Measurements from ENCODE around the gene ARHGEF17.

ARHGEF17 gene

DNA sequence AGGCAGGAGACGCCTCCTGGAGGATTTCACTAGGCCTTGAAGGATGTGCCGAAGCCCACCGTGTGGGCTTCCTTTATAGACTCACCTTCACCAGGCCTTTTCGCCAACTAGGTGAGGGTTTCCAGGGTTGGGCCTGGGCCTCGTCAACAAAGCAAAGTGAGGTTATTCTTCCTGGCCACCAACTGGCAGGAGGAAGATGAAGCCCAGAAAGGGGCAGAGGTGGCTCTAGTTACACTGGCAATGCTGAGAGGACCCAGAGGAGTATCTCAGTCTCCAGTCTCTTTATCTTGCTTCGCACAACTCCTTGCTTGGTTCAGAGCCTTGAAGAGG lies 67.7 kb downstream of the ARHGEF17 start:
- peak overlapping the region; percentile 16 for H4K91ac ChIP-seq (ENCODE audit: low read depth, low read length)
- H3K79me1 ChIP-seq (ENCODE audit: low read length): peaks cover 10% of the 10 kb centered on the region
- H3K9me3 ChIP-seq (ENCODE audit: insufficient read depth, low read depth, low read length): peaks cover 2% of the 10 kb centered on the region
- H4K12ac ChIP-seq (ENCODE audit: low read depth, low read length): no peak overlapping the region
- H3K4me1 ChIP-seq (ENCODE audit: control insufficient read depth in 1 of 2, insufficient read depth in 2 of 2, low read length in 2 of 2): peaks cover 13 to 15% of the 10 kb centered on the region in 2 experiments
- H2AK5ac ChIP-seq (ENCODE audit: low read length): no peak overlapping the region
- H3K36me3 ChIP-seq (ENCODE audit: control insufficient read depth in 1 of 2, insufficient read depth in 2 of 2, low read length in 2 of 2): no peaks in the 10 kb centered on the region
- H2BK12ac ChIP-seq (ENCODE audit: low read length): peak overlapping the region; percentile 19
- H3K4ac ChIP-seq (ENCODE audit: low read depth, low read length): no peak overlapping the region
- H2BK5ac ChIP-seq (ENCODE audit: low read depth, low read length, poor library complexity): no peak overlapping the region
- H2AFZ ChIP-seq (ENCODE audit: insufficient read depth, low read length, poor library complexity): peak overlapping the region; percentile 3
- no CpG with 5 or more reads among the region's 6 CpGs for WGBS (ENCODE audit: extremely low coverage, insufficient coverage, insufficient read length)
- DNase-seq: no peak
- no peak overlapping the region for H2BK120ac ChIP-seq (ENCODE audit: insufficient read depth, low read length, poor library complexity)
- H3K27ac ChIP-seq (ENCODE audit: low read depth, low read length): peak overlapping the region; percentile 19
- H3K4me3 ChIP-seq (ENCODE audit: low read depth, low read length): no peak overlapping the region
- H4K8ac ChIP-seq (ENCODE audit: low read depth, low read length): peak overlapping the region; percentile 40
- no peaks in the 10 kb centered on the region for H3K27me3 ChIP-seq (ENCODE audit: insufficient read depth, low read length)
- peak overlapping the region; percentile 37 for H3K4me2 ChIP-seq (ENCODE audit: low read length)
- H3K9ac ChIP-seq (ENCODE audit: low read length): no peak overlapping the region
- H3K18ac ChIP-seq (ENCODE audit: low read length): no peak overlapping the region
- no peak overlapping the region for H3K14ac ChIP-seq (ENCODE audit: low read length)
- peaks cover 8% of the 10 kb centered on the region for H3K79me2 ChIP-seq (ENCODE audit: control insufficient read depth, insufficient read depth, low read length, poor library complexity)
- no peak overlapping the region for H3K23ac ChIP-seq (ENCODE audit: low read length)

DNA sequence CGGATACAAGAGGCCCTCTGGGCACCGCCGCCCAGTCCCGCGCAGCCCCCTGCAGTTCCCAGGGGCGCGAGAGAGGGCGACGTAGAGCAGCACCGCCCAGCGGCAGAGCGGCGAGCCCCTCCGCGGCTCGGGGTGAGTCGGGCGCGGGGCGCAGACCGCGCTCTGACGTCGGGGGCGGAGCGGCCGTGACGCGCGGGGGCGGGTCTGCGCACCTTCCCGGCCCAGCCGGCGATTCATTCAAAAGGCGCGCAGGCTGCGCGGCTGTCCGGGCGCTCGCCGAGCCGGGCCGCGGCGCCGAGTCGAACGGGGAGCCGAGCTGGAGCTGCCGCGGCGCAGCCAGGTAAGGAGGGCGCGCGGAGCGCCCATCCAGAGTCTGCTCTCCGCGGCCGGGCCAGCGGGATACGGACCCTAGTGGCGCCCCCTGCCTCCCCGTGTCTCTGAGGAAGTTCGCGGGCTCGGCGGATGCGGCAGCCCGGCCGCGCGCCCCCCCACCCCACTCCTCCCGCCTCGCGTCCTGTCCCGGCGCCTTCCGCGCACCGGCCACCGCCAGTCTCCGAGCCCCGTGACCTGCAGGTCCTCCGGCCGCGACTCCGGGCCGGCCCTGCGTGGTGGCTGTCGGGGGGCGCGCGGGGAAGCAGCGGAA lies 68.2 kb downstream of the ARHGEF17 start, which contains the start of gene RELT:
Gene RELT, plus strand, starts transcription at position 240 of the 643 bp plus-strand sequence. CDS start 12,738 bp downstream, outside the sequence.
- peak within 1 kb of the TSS; percentile 57 for H4K91ac ChIP-seq (ENCODE audit: low read depth, low read length)
- peak within 1 kb of the TSS; percentile 77 for H3K18ac ChIP-seq (ENCODE audit: low read length)
- H3K36me3 ChIP-seq (ENCODE audit: control insufficient read depth in 1 of 2, insufficient read depth in 2 of 2, low read length in 2 of 2): no peaks in the 10 kb centered on the region
- no peak within 1 kb of the TSS for H3K23ac ChIP-seq (ENCODE audit: low read length)
- H3K9ac ChIP-seq (ENCODE audit: low read length): peak within 1 kb of the TSS; percentile 84
- H2BK5ac ChIP-seq (ENCODE audit: low read depth, low read length, poor library complexity): peak within 1 kb of the TSS; percentile 15
- H4K8ac ChIP-seq (ENCODE audit: low read depth, low read length): peak within 1 kb of the TSS; percentile 40
- H2BK120ac ChIP-seq (ENCODE audit: insufficient read depth, low read length, poor library complexity): peak within 1 kb of the TSS; percentile 28
- WGBS (ENCODE audit: extremely low coverage, insufficient coverage, insufficient read length): no CpG with 5 or more reads among the region's 96 CpGs
- peak within 1 kb of the TSS; percentile 58 for H2AFZ ChIP-seq (ENCODE audit: insufficient read depth, low read length, poor library complexity)
- no peak within 1 kb of the TSS for H4K12ac ChIP-seq (ENCODE audit: low read depth, low read length)
- H3K14ac ChIP-seq (ENCODE audit: low read length): peak within 1 kb of the TSS; percentile 73
- peak; percentile 95 to 98 for DNase-seq
- peak within 1 kb of the TSS; percentile 19 for H2BK12ac ChIP-seq (ENCODE audit: low read length)
- H2AK5ac ChIP-seq (ENCODE audit: low read length): peak within 1 kb of the TSS; percentile 55
- peak within 1 kb of the TSS; percentile 41 for H3K4ac ChIP-seq (ENCODE audit: low read depth, low read length)
- peaks cover 10% of the 10 kb centered on the region for H3K79me1 ChIP-seq (ENCODE audit: low read length)
- H3K27ac ChIP-seq (ENCODE audit: low read depth, low read length): peak within 1 kb of the TSS; percentile 19
- H3K4me3 ChIP-seq (ENCODE audit: low read depth, low read length): peak within 1 kb of the TSS; percentile 89
- peaks cover 13 to 15% of the 10 kb centered on the region in 2 experiments for H3K4me1 ChIP-seq (ENCODE audit: control insufficient read depth in 1 of 2, insufficient read depth in 2 of 2, low read length in 2 of 2)
- peaks cover 8% of the 10 kb centered on the region for H3K79me2 ChIP-seq (ENCODE audit: control insufficient read depth, insufficient read depth, low read length, poor library complexity)
- peak within 1 kb of the TSS; percentile 93 for H3K4me2 ChIP-seq (ENCODE audit: low read length)
- H3K27me3 ChIP-seq (ENCODE audit: insufficient read depth, low read length): no peaks in the 10 kb centered on the region
- H3K9me3 ChIP-seq (ENCODE audit: insufficient read depth, low read depth, low read length): peaks cover 2% of the 10 kb centered on the region

DNA sequence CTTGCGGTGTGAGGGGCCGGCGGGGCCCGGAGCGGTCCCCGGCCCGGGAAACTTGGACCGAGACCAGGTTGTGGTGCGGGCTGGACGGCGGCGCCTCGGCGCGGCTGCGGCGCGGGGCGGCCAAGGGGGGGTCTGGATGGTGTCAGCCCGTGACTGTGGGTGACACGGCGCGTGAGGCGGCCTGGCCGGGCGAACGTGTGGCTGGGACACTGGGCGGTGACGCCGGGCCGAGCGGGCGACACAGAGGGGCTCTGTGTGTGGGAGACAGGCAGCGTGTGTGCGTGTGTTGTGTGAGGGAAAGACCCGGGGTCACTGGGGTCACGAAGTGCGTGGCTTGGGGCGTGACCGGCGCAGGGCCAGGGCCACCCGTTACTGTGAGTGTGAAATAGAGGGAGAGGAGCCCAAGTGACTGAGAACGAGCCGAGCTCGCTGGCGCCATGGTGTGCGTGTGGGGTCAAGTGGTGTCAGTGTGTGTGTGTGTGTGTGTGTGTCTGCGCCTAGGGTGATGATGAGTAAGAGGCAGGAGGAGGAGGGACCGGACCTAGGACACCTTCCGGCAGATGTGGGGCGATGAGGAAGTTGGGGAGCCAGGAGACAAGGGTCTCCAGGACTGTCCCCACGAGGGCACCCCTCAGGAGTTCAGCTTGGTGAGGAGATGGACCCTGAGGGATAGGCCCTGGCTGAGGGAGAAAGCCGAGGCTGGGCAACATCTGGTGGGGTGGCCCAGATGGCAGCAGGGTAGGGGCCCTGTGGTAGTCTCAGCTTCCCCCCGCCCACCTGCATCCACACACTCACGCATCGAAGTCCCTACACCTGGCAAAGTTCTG lies 68.9 kb downstream of the ARHGEF17 start:
- Histone ChIP-seq H3K4me3 (ENCODE audit: low read depth, low read length) (peak overlapping the region; percentile 89), H4K91ac (ENCODE audit: low read depth, low read length) (peak overlapping the region; percentile 57), H3K4me1 (ENCODE audit: control insufficient read depth in 1 of 2, insufficient read depth in 2 of 2, low read length in 2 of 2) (peaks cover 13 to 15% of the 10 kb centered on the region in 2 experiments), H2AK5ac (ENCODE audit: low read length) (peak overlapping the region; percentile 1), H2BK5ac (ENCODE audit: low read depth, low read length, poor library complexity) (peak overlapping the region; percentile 15), H3K9me3 (ENCODE audit: insufficient read depth, low read depth, low read length) (peaks cover 2% of the 10 kb centered on the region), H3K79me1 (ENCODE audit: low read length) (peaks cover 10% of the 10 kb centered on the region), H3K18ac (ENCODE audit: low read length) (peak overlapping the region; percentile 77), H3K14ac (ENCODE audit: low read length) (peak overlapping the region; percentile 73), H3K27me3 (ENCODE audit: insufficient read depth, low read length) (no peaks in the 10 kb centered on the region), H3K9ac (ENCODE audit: low read length) (peak overlapping the region; percentile 66), H3K4me2 (ENCODE audit: low read length) (peak overlapping the region; percentile 93), H4K12ac (ENCODE audit: low read depth, low read length) (no peak overlapping the region), H3K79me2 (ENCODE audit: control insufficient read depth, insufficient read depth, low read length, poor library complexity) (peaks cover 8% of the 10 kb centered on the region), H4K8ac (ENCODE audit: low read depth, low read length) (peak overlapping the region; percentile 3), H2AFZ (ENCODE audit: insufficient read depth, low read length, poor library complexity) (peak overlapping the region; percentile 58), H2BK12ac (ENCODE audit: low read length) (no peak overlapping the region), H3K23ac (ENCODE audit: low read length) (no peak overlapping the region), H3K4ac (ENCODE audit: low read depth, low read length) (peak overlapping the region; percentile 41), H3K27ac (ENCODE audit: low read depth, low read length) (no peak overlapping the region), H2BK120ac (ENCODE audit: insufficient read depth, low read length, poor library complexity) (peak overlapping the region; percentile 28), H3K36me3 (ENCODE audit: control insufficient read depth in 1 of 2, insufficient read depth in 2 of 2, low read length in 2 of 2) (no peaks in the 10 kb centered on the region)
- peak; percentile 47 to 63 for DNase-seq
- no CpG with 5 or more reads among the region's 56 CpGs for WGBS (ENCODE audit: extremely low coverage, insufficient coverage, insufficient read length)

DNA sequence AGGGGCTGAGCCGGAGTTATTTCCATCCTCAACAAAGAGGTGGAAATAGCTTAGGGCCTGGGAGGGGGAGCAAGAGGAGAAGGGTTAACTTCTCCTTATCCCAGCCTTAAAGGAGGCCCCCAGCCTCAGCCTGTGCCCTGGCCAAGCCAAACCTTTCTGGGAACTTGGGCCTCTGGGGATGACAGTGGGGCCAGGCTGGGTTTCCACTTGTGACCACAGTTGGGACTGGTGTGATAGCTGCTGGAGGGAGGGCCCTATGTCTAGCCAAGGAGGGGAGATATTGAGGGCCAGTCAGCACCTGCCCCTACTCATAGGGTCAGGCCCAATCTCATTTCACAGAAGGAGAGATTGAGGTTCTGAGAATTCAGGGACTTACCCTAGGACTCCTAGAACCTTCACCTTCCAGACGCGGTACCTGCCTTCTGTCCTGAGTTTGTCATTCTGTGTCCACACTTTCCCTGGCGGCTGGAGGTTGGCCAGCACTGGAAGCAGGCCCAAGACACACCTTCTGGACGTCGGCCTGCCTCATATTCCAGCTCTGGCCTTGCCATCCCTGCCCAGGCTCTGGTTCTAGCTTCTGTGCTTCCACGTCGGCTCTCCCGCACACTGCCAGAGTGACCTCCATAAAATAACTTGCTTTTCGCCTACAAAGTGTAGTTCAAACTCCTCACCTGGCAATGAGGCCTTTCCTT lies 71.3 kb downstream of the ARHGEF17 start:
- no peak overlapping the region for H3K27ac ChIP-seq (ENCODE audit: low read depth, low read length)
- no peak overlapping the region for H3K4me3 ChIP-seq (ENCODE audit: low read depth, low read length)
- no peak overlapping the region for H4K8ac ChIP-seq (ENCODE audit: low read depth, low read length)
- DNase-seq: no peak
- peaks cover 10% of the 10 kb centered on the region for H3K79me1 ChIP-seq (ENCODE audit: low read length)
- peaks cover 13 to 16% of the 10 kb centered on the region in 2 experiments for H3K4me1 ChIP-seq (ENCODE audit: control insufficient read depth in 1 of 2, insufficient read depth in 2 of 2, low read length in 2 of 2)
- H4K12ac ChIP-seq (ENCODE audit: low read depth, low read length): no peak overlapping the region
- H4K91ac ChIP-seq (ENCODE audit: low read depth, low read length): no peak overlapping the region
- H3K9ac ChIP-seq (ENCODE audit: low read length): no peak overlapping the region
- no peak overlapping the region for H3K4ac ChIP-seq (ENCODE audit: low read depth, low read length)
- H3K27me3 ChIP-seq (ENCODE audit: insufficient read depth, low read length): no peaks in the 10 kb centered on the region
- no peak overlapping the region for H3K23ac ChIP-seq (ENCODE audit: low read length)
- H3K79me2 ChIP-seq (ENCODE audit: control insufficient read depth, insufficient read depth, low read length, poor library complexity): peaks cover 8% of the 10 kb centered on the region
- H3K4me2 ChIP-seq (ENCODE audit: low read length): no peak overlapping the region
- no peak overlapping the region for H3K18ac ChIP-seq (ENCODE audit: low read length)
- no peak overlapping the region for H2BK120ac ChIP-seq (ENCODE audit: insufficient read depth, low read length, poor library complexity)
- H2AFZ ChIP-seq (ENCODE audit: insufficient read depth, low read length, poor library complexity): no peak overlapping the region
- H2AK5ac ChIP-seq (ENCODE audit: low read length): no peak overlapping the region
- no CpG with 5 or more reads among the region's 10 CpGs for WGBS (ENCODE audit: extremely low coverage, insufficient coverage, insufficient read length)
- H3K14ac ChIP-seq (ENCODE audit: low read length): no peak overlapping the region
- peaks cover 2% of the 10 kb centered on the region for H3K9me3 ChIP-seq (ENCODE audit: insufficient read depth, low read depth, low read length)
- no peak overlapping the region for H2BK12ac ChIP-seq (ENCODE audit: low read length)
- H2BK5ac ChIP-seq (ENCODE audit: low read depth, low read length, poor library complexity): no peak overlapping the region
- H3K36me3 ChIP-seq (ENCODE audit: control insufficient read depth in 1 of 2, insufficient read depth in 2 of 2, low read length in 2 of 2): no peaks in the 10 kb centered on the region
